BJ (cell line): ENCODE data around the gene BRI3. TPM values are rescaled to one million over a fixed set of nuclear protein-coding genes. Genes with fewer than 3 reads are reported as not detected.
A peak's percentile ranks its signal among the peaks of the same experiment; 100 is the strongest.

Source experiments
- CTCF ChIA-PET: fragments of 350-600 bp; formaldehyde crosslinking; extraction: SDS; loops from one replicate; lab custom pipeline; 2021; ENCODE audit warnings: antibody characterized with exemption, inconsistent platforms; lab: Yijun Ruan, JAX
- POLR2A ChIA-PET: fragments of 300-600 bp; sonication (Branson Sonifier 250); formaldehyde crosslinking; extraction: SDS; loops from one replicate; lab custom pipeline; 2021; ENCODE audit warnings: antibody characterized with exemption; lab: Charles Lee
- DNase-seq: peaks from one replicate; pipeline ENCODE4 v3.0.0-alpha.2; 2011; ENCODE audit warnings: low read depth
- H3K27me3 ChIP-seq: 2 replicates; pipeline ENCODE4 v1.6.0; 2011; ENCODE audit warnings: low read length; ENCODE audit not compliant: control insufficient read depth, insufficient read depth
- H3K36me3 ChIP-seq: 2 replicates; pipeline ENCODE4 v1.5.1; 2011; ENCODE audit warnings: low read length; ENCODE audit not compliant: control insufficient read depth, insufficient read depth
- H3K4me3 ChIP-seq: 2 replicates; pipeline ENCODE4 v1.5.1; 2011; ENCODE audit warnings: low read depth, mild to moderate bottlenecking, control low read depth, low read length
- CTCF ChIP-seq: IDR thresholded peaks from 2 replicates; pipeline ENCODE4 v1.5.1; 2011; ENCODE audit warnings: low read depth, mild to moderate bottlenecking, control low read depth, inconsistent platforms, low read length, moderate library complexity; ENCODE audit not compliant: insufficient read depth
- polyA plus RNA-seq: library from polyadenylated mRNA; depleted of rRNA; stranded (reverse); fragments of >200 nt; gene quantifications from 2 replicates; pipeline ENCODE4 v1.2.3, GENCODE V29; 2011

Gene BRI3
- polyA plus RNA-seq, 1 experiment: 163 TPM

- Histone ChIP-seq H3K27me3 (no peaks in the 10 kb centered on the region), H3K4me3 (no peak overlapping the region), H3K36me3 (peaks cover 26% of the 10 kb centered on the region)
- ChIA-PET POLR2A (no interaction called here), CTCF (interaction anchor here (0.8 to 3.7 kb wide), 3 partner anchors 7 to 114 kb away, joined by 3 to 18 read pairs (median 4); partner anchors contain the start of gene BAIAP2L1)
- TF ChIP-seq CTCF: no peak
- DNase-seq: no peak
Measured at GRCh38 chr7:98286701-98287485, 5.4 kb downstream of the BRI3 start.

GRCh38 chr7:98287486-98287959, 6.0 kb downstream of the BRI3 start:
- ChIA-PET POLR2A (no interaction called here), CTCF (interaction anchor here (1.2 kb wide), 1 partner anchor 21 kb away, joined by 3 read pairs; no protein-coding TSS in a partner anchor)
- no peak for DNase-seq
- no peak for TF ChIP-seq CTCF
- Histone ChIP-seq H3K27me3 (no peaks in the 10 kb centered on the region), H3K4me3 (no peak overlapping the region), H3K36me3 (peaks cover 31% of the 10 kb centered on the region)

- ChIA-PET CTCF (interaction anchor here (0.6 to 1.2 kb wide), 2 partner anchors 21 to 124 kb away, joined by 3 read pairs; no protein-coding TSS in a partner anchor), POLR2A (no interaction called here)
- DNase-seq: no peak
- no peaks in the 10 kb centered on the region for H3K27me3 ChIP-seq
- no peak for TF ChIP-seq CTCF
- no peak overlapping the region for H3K4me3 ChIP-seq
- peaks cover 32% of the 10 kb centered on the region for H3K36me3 ChIP-seq
Measured at GRCh38 chr7:98288064-98288823, 6.8 kb downstream of the BRI3 start.

- ChIA-PET POLR2A (no interaction called here), CTCF (interaction anchor here (1.1 kb wide), 1 partner anchor 111 kb away, joined by 4 read pairs; the partner anchor contains the start of gene BAIAP2L1)
- DNase-seq: no peak
- Histone ChIP-seq H3K27me3 (no peaks in the 10 kb centered on the region), H3K4me3 (no peak overlapping the region), H3K36me3 (peaks cover 35% of the 10 kb centered on the region)
- no peak for TF ChIP-seq CTCF
Measured at GRCh38 chr7:98289333-98289875, 7.9 kb downstream of the BRI3 start.

GRCh38 chr7:98291717-98292116, 10.2 kb downstream of the BRI3 start:
- no peaks in the 10 kb centered on the region for H3K27me3 ChIP-seq
- DNase-seq: no peak
- CTCF ChIA-PET: no interaction called here
- peaks cover 37% of the 10 kb centered on the region for H3K36me3 ChIP-seq
- no peak overlapping the region for H3K4me3 ChIP-seq
- POLR2A ChIA-PET: no interaction called here
- peak; percentile 25 for TF ChIP-seq CTCF
